IMR-90 (cell line): ENCODE measurements around the gene FLOT2. TPM values are rescaled to one million over a fixed set of nuclear protein-coding genes. Genes with fewer than 3 reads are reported as not detected.

Experiments
- ATAC-seq: fragments of 200-7000 bp; cut with Tn5 transposase; 2 replicates; pipeline ENCODE4 v1.9.1; 2020; ENCODE audit warnings: low read depth, mild to moderate bottlenecking, moderate library complexity
- BruUV-seq: library from RNA; stranded (reverse); fragments of 400-500 nt; replicated peaks from 2 replicates; lab custom pipeline; 2021; lab: Mats Ljungman, UMichigan
- CTCF ChIA-PET: fragments of 300-600 bp; formaldehyde crosslinking; extraction: SDS; loops from one replicate; lab custom pipeline; 2021; ENCODE audit warnings: antibody characterized with exemption; lab: Yijun Ruan, JAX
- POLR2A ChIA-PET: fragments of 300-600 bp; sonication (Branson Sonifier 250); formaldehyde crosslinking; loops from one replicate; lab custom pipeline; 2022; ENCODE audit warnings: antibody characterized with exemption; ENCODE audit not compliant: unreplicated experiment; lab: Charles Lee
- DNase-seq: peaks from one replicate; pipeline ENCODE4 v3.0.0; 2013
- H2AFZ ChIP-seq: replicated peaks from 2 replicates; pipeline ENCODE3; 2013; ENCODE audit warnings: low read length, mild to moderate bottlenecking; ENCODE audit not compliant: poor library complexity
- H2AK5ac ChIP-seq: 2 replicates; pipeline ENCODE4 v1.6.1; 2013; ENCODE audit warnings: low read depth, low read length, inconsistent platforms
- H2AK9ac ChIP-seq: replicated peaks from 2 replicates; pipeline ENCODE3; 2013; ENCODE audit warnings: mild to moderate bottlenecking, low read depth, low read length, moderate library complexity; ENCODE audit not compliant: poor library complexity
- H2BK120ac ChIP-seq: 2 replicates; pipeline ENCODE4 v1.6.1; 2013; ENCODE audit warnings: low read depth, low read length, inconsistent platforms
- H2BK15ac ChIP-seq: 3 replicates; pipeline ENCODE4 v1.6.1; 2013; ENCODE audit warnings: low read depth, low read length, inconsistent platforms
- H2BK20ac ChIP-seq: 2 replicates; pipeline ENCODE4 v1.6.1; 2013; ENCODE audit warnings: low read depth, mild to moderate bottlenecking, inconsistent platforms, low read length, moderate library complexity
- H2BK5ac ChIP-seq: 2 replicates; pipeline ENCODE4 v1.6.1; 2013; ENCODE audit warnings: mild to moderate bottlenecking, low read depth, low read length, inconsistent platforms; ENCODE audit not compliant: poor library complexity, severe bottlenecking
- H3K14ac ChIP-seq: replicated peaks from 2 replicates; pipeline ENCODE4 v1.6.1; 2013; ENCODE audit warnings: low read depth, low read length, inconsistent platforms
- H3K18ac ChIP-seq: 2 replicates; pipeline ENCODE4 v1.6.1; 2013; ENCODE audit warnings: low read depth, low read length, control low read depth
- H3K23ac ChIP-seq: 2 replicates; pipeline ENCODE4 v1.6.1; 2013; ENCODE audit warnings: low read depth, low read length, inconsistent platforms
- H3K27ac ChIP-seq: 2 replicates; pipeline ENCODE4 v1.5.1; 2013; ENCODE audit warnings: mild to moderate bottlenecking, control low read depth, low read length; ENCODE audit not compliant: insufficient read depth
- H3K27me3 ChIP-seq: 2 replicates; pipeline ENCODE4 v1.6.1; 2013; ENCODE audit warnings: low read length; ENCODE audit not compliant: control insufficient read depth, insufficient read depth
- H3K36me3 ChIP-seq: 2 replicates; pipeline ENCODE4 v1.6.1; 2013; ENCODE audit warnings: low read length, mixed read lengths; ENCODE audit not compliant: control insufficient read depth, insufficient read depth
- H3K4ac ChIP-seq: 2 replicates; pipeline ENCODE4 v1.6.1; 2013; ENCODE audit warnings: low read depth, low read length, inconsistent platforms
- H3K4me1 ChIP-seq: 2 replicates; pipeline ENCODE4 v1.6.1; 2013; ENCODE audit warnings: low read length, mixed read lengths; ENCODE audit not compliant: control insufficient read depth, insufficient read depth
- H3K4me2 ChIP-seq: 2 replicates; pipeline ENCODE4 v1.6.1; 2013; ENCODE audit warnings: low read depth, mild to moderate bottlenecking, control low read depth, low read length, moderate library complexity
- H3K4me3 ChIP-seq: 2 replicates; pipeline ENCODE4 v1.5.1; 2013; ENCODE audit warnings: low read depth, mild to moderate bottlenecking, control low read depth, low read length, moderate library complexity; ENCODE audit not compliant: insufficient read depth
- H3K56ac ChIP-seq: 2 replicates; pipeline ENCODE4 v1.6.1; 2013; ENCODE audit warnings: low read length, inconsistent platforms; ENCODE audit not compliant: insufficient read depth; ENCODE audit errors: extremely low read depth
- H3K79me1 ChIP-seq, 2 experiments: 2 replicates each; pipeline ENCODE4 v1.6.1; 2013; ENCODE audit warnings: low read length in 2 of 2, inconsistent platforms in 1 of 2, low read depth in 1 of 2
- H3K9ac ChIP-seq: 2 replicates; pipeline ENCODE4 v1.6.1; 2013; ENCODE audit warnings: low read depth, low read length, control low read depth
- H3K9me1 ChIP-seq: 2 replicates; pipeline ENCODE4 v1.6.1; 2013; ENCODE audit warnings: low read length, inconsistent platforms; ENCODE audit not compliant: insufficient read depth
- H3K9me3 ChIP-seq: 2 replicates; pipeline ENCODE4 v1.6.1; 2013; ENCODE audit warnings: low read length; ENCODE audit not compliant: control insufficient read depth, insufficient read depth
- H4K20me1 ChIP-seq: 2 replicates; pipeline ENCODE4 v1.6.1; 2013; ENCODE audit warnings: low read length, inconsistent platforms; ENCODE audit not compliant: insufficient read depth
- H4K5ac ChIP-seq: 2 replicates; pipeline ENCODE4 v1.6.1; 2013; ENCODE audit warnings: mild to moderate bottlenecking, low read depth, low read length, control low read depth
- H4K8ac ChIP-seq, 2 experiments: 2 replicates each; pipeline ENCODE4 v1.6.1; 2013; ENCODE audit warnings: low read depth in 2 of 2, low read length in 2 of 2, control low read depth in 1 of 2, inconsistent platforms in 1 of 2
- H4K91ac ChIP-seq: 2 replicates; pipeline ENCODE4 v1.6.1; 2013; ENCODE audit warnings: low read depth, low read length, inconsistent platforms; ENCODE audit not compliant: insufficient read depth
- BHLHE40 ChIP-seq: fragments of 150-350 bp; IDR thresholded peaks from 2 replicates; pipeline ENCODE4 v1.6.1; 2016; ENCODE audit warnings: mild to moderate bottlenecking, low read depth, low read length
- CEBPB ChIP-seq: IDR thresholded peaks from 2 replicates; pipeline ENCODE4 v1.6.1; 2012; ENCODE audit warnings: low read depth, low read length, improper control_type of control experiment
- CHD1 ChIP-seq: IDR thresholded peaks from 2 replicates; pipeline ENCODE4 v1.6.1; 2012; ENCODE audit warnings: low read depth, low read length, improper control_type of control experiment
- ELK1 ChIP-seq: fragments of 150-350 bp; IDR thresholded peaks from 2 replicates; pipeline ENCODE4 v1.6.1; 2016; ENCODE audit warnings: low read depth, mild to moderate bottlenecking, low read length, moderate library complexity, borderline replicate concordance
- FOS ChIP-seq: fragments of 150-350 bp; IDR thresholded peaks from 2 replicates; pipeline ENCODE4 v1.6.1; 2016; ENCODE audit warnings: low read depth, low read length
- MAFK ChIP-seq: IDR thresholded peaks from 2 replicates; pipeline ENCODE4 v1.6.1; 2012; ENCODE audit warnings: low read depth, low read length, improper control_type of control experiment
- MAZ ChIP-seq: IDR thresholded peaks from 2 replicates; pipeline ENCODE4 v1.6.1; 2012; ENCODE audit warnings: low read depth, mild to moderate bottlenecking, low read length, improper control_type of control experiment, moderate library complexity, borderline replicate concordance
- MXI1 ChIP-seq: IDR thresholded peaks from 2 replicates; pipeline ENCODE4 v1.6.1; 2012; ENCODE audit warnings: low read depth, mild to moderate bottlenecking, low read length, moderate library complexity, borderline replicate concordance
- NFE2L2 ChIP-seq: fragments of 150-350 bp; IDR thresholded peaks from 2 replicates; pipeline ENCODE4 v1.6.1; 2016; ENCODE audit warnings: low read depth, mild to moderate bottlenecking, low read length
- POLR2A ChIP-seq: IDR thresholded peaks from 2 replicates; pipeline ENCODE4 v1.6.1; 2012; ENCODE audit warnings: mild to moderate bottlenecking, low read depth, low read length
- RAD21 ChIP-seq: IDR thresholded peaks from 2 replicates; pipeline ENCODE4 v1.6.1; 2012; ENCODE audit warnings: low read length, improper control_type of control experiment
- RCOR1 ChIP-seq: IDR thresholded peaks from 2 replicates; pipeline ENCODE4 v1.6.1; 2012; ENCODE audit warnings: mild to moderate bottlenecking, low read length, improper control_type of control experiment; ENCODE audit not compliant: insufficient replicate concordance
- RFX5 ChIP-seq: IDR thresholded peaks from 2 replicates; pipeline ENCODE4 v1.8.0; 2012; ENCODE audit warnings: low read depth, mild to moderate bottlenecking, low read length, moderate library complexity
- SMC3 ChIP-seq: fragments of 150-350 bp; IDR thresholded peaks from 2 replicates; pipeline ENCODE4 v1.6.1; 2016; ENCODE audit warnings: low read depth, mild to moderate bottlenecking, antibody characterized with exemption, low read length, moderate library complexity
- USF2 ChIP-seq: fragments of 150-350 bp; IDR thresholded peaks from 2 replicates; pipeline ENCODE4 v1.6.1; 2017; ENCODE audit warnings: mild to moderate bottlenecking, antibody characterized with exemption, low read length, low read depth
- WGBS, 2 experiments: methylation state at CpG; one replicate each; pipeline versions ENCODE4 v1.1.5 to v1.1.7; 2013; ENCODE audit warnings: missing lambda C conversion rate in 2 of 2; ENCODE audit not compliant: insufficient read length in 1 of 2; ENCODE audit errors: extremely low coverage in 2 of 2; 5-methylcytosine and 5-hydroxymethylcytosine counted together
- dilution Hi-C: fragments of 300-500 bp; cut with HindIII; formaldehyde crosslinking; loops from one replicate; pipeline ENCODE4 v1.14.3; 2018; ENCODE audit warnings: low sequenced_read_pairs; ENCODE audit not compliant: unreplicated experiment
- in situ Hi-C: fragments of 300-500 bp; cut with MboI; formaldehyde crosslinking; loops from 3 replicates; pipeline ENCODE4 v1.14.3; 2019; ENCODE audit warnings: low sequenced_read_pairs, inconsistent platforms, mixed read lengths
- intact Hi-C: fragments of 100-400 bp; cut with micrococcal nuclease; formaldehyde crosslinking; loops from 2 replicates; pipeline ENCODE4 v1.10.0; 2022
- polyA plus RNA-seq, 3 experiments: library from polyadenylated mRNA; depleted of rRNA; stranded (reverse); fragments of >200 nt; gene quantifications; 2 replicates each; pipeline ENCODE4 v1.2.3, GENCODE V29; 2012; ENCODE audit warnings: low replicate concordance in 1 of 3
- total RNA-seq: library from RNA; depleted of rRNA; stranded (reverse); fragments of >200 nt; gene quantifications from 2 replicates; pipeline ENCODE4 v1.2.3, GENCODE V29; 2012
- TF ChIP-seq, protein P1 (sequence below): conservative IDR thresholded peaks from 2 replicates; pipeline ENCODE4 v1.5.1; 2012; ENCODE audit warnings: mild to moderate bottlenecking, low read depth, low read length, improper control_type of control experiment

FLOT2 gene
- total and polyA plus RNA-seq, 2 of the 4 experiments (the other 2 are of a cell fraction) = 19.7 to 67.9 TPM

DNA sequence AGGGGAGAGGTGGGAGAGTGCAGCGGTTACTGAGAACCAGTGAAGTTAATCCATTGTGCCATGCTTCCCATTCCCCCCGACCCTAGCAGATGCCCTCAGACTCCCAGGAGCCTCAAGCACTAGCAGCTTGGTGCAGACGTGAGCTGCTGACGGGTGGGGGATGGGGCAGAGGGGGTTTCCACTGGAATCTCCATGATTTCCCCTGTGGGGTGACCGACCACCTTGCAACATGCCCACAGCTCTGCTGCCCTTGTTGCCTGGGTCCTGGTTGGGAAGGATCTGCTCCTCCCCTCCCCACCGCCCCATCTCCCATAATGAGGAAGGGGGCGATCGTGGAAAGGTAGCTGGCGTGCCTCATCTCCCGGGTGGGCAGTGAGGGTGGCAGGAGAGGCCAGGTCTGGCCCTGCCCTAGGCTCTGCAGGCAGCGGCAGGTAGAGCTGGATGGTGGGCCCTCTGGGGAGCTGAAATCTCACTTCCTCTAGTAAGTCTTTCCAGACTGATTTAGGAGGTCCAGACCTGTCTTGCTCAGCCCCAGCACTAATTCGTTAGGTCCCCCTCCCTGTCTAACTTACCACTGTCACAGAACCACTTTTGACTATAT lies 9.6 kb downstream of the FLOT2 start:
- no peaks in the 10 kb centered on the region for H3K9me3 ChIP-seq
- DNase-seq = no peak
- H4K20me1 ChIP-seq = peaks cover 20% of the 10 kb centered on the region; the same call in 1 of the 2 replicates
- H3K79me1 ChIP-seq = peaks cover 7 to 17% of the 10 kb centered on the region in 2 experiments
- H4K5ac ChIP-seq = no peak overlapping the region
- no peak overlapping the region for H2BK120ac ChIP-seq
- H3K18ac ChIP-seq = no peak overlapping the region
- no TSS peak for BruUV-seq
- H2BK15ac ChIP-seq = no peak overlapping the region
- POLR2A ChIA-PET = no interaction called here
- H4K8ac ChIP-seq = no peak overlapping the region
- H4K91ac ChIP-seq = no peak overlapping the region
- intact Hi-C loops (no loop called here), in situ Hi-C loops (no loop called here), dilution Hi-C loops (no loop called here)
- H2BK5ac ChIP-seq = no peak overlapping the region
- no peak overlapping the region for H2AK9ac ChIP-seq
- H2BK20ac ChIP-seq = no peak overlapping the region
- H3K27ac ChIP-seq = no peak overlapping the region
- TF ChIP-seq MXI1 (no peak), RFX5 (no peak), RAD21 (no peak), POLR2A (no peak), SMC3 (no peak), MAZ (no peak), BHLHE40 (no peak), RCOR1 (no peak), NFE2L2 (no peak), MAFK (no peak), FOS (no peak), USF2 (no peak), CEBPB (no peak), CHD1 (no peak), ELK1 (no peak)
- TF ChIP-seq, protein P1, sequence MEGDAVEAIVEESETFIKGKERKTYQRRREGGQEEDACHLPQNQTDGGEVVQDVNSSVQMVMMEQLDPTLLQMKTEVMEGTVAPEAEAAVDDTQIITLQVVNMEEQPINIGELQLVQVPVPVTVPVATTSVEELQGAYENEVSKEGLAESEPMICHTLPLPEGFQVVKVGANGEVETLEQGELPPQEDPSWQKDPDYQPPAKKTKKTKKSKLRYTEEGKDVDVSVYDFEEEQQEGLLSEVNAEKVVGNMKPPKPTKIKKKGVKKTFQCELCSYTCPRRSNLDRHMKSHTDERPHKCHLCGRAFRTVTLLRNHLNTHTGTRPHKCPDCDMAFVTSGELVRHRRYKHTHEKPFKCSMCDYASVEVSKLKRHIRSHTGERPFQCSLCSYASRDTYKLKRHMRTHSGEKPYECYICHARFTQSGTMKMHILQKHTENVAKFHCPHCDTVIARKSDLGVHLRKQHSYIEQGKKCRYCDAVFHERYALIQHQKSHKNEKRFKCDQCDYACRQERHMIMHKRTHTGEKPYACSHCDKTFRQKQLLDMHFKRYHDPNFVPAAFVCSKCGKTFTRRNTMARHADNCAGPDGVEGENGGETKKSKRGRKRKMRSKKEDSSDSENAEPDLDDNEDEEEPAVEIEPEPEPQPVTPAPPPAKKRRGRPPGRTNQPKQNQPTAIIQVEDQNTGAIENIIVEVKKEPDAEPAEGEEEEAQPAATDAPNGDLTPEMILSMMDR = no peak
- no peak overlapping the region for H3K4me2 ChIP-seq
- no peaks in the 10 kb centered on the region for H3K27me3 ChIP-seq
- H2AFZ ChIP-seq = no peak overlapping the region
- H3K36me3 ChIP-seq = peaks cover 40% of the 10 kb centered on the region
- no peaks in the 10 kb centered on the region for H3K4me1 ChIP-seq
- H3K9ac ChIP-seq = no peak overlapping the region
- no CpG with 5 or more reads among the region's 12 CpGs for WGBS, 2 experiments
- H2AK5ac ChIP-seq = no peak overlapping the region
- H3K4ac ChIP-seq = no peak overlapping the region
- H3K4me3 ChIP-seq = no peak overlapping the region
- H3K56ac ChIP-seq = no peak overlapping the region
- H3K14ac ChIP-seq = no peak overlapping the region
- no peak for ATAC-seq
- peaks cover 7% of the 10 kb centered on the region for H3K9me1 ChIP-seq
- H3K23ac ChIP-seq = no peak overlapping the region
- CTCF ChIA-PET = no interaction called here
